ENCODE results near the gene IQGAP2.

IQGAP2 gene

DNA sequence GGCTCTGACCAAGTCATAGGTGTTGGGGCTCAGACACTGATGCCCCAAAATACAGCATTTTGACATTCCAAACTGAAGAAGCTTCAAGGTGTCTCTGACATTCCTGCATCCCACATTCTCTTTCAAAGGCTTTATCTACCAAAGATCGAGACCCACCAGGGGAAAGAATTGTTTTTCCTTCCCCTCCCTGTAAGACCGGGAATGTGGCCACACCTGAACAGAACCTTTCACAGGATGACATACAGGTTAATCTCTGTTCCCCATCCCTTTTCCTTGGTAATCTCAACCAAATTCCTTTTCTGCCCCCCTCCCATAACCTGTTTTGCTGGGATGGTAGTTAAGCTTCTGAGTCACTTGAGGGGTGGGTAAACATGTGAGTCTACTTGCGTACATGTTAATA, 72.3 kb downstream of the IQGAP2 start:
- no peak for DNase-seq (ENCODE audit: low read depth, low spot score)

GRCh38 chr5:76475936-76476335, 72.9 kb downstream of the IQGAP2 start:
- DNase-seq (ENCODE audit: low read depth, low spot score) = no peak

DNA sequence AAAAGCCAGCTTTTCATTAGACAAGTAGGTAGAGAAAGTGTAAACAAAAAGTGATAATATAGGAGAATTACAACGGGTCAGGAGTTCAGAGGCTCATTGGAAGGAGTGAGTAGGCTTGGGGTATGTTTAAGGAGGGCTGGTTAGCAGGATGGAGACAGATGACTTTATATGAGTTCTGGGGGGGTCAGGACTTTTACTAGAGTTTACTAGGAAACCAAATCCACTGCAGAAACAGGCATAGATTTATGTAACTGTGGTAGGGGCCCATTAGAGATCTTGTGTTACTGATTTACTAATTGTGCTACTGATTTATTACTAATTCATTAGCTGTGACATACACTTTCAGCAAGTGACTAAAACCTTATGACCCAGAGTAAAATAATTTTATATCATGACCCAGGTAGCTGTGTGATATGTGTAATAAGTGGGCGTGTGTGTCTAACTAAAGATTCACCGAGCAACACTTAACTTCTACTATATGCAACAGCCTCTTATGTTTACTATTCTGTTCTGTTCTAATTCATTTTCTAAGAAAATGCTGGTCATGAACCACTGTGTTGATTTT, 73.5 kb downstream of the IQGAP2 start:
- DNase-seq (ENCODE audit: low read depth, low spot score) = no peak

- DNase-seq (ENCODE audit: low read depth, low spot score) = no peak
Observed at GRCh38 chr5:76477061-76477460, 74.0 kb downstream of the IQGAP2 start.

GRCh38 chr5:76477571-76477970, 74.5 kb downstream of the IQGAP2 start:
- no peak for DNase-seq (ENCODE audit: low read depth, low spot score)

DNA sequence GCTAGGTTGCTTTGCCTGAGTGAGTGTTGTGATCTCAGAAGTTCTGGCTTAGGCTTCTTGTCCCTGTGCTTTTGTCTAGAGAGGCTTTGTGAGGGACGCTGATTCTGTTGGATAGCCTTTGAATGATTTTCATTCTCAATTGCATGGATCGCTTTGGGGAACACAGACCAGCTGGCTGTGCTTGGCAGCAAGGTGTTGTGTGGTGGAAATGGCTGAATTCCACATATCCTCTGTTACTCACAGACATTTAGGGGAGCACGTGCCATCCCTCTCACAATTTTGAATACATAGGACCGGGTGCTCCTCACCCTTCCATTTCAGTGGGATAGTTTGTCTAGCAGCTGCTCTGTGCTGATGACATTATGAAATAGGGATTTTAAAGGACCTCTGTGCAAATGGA, 76.2 kb downstream of the IQGAP2 start:
- DNase-seq (ENCODE audit: low read depth, low spot score) = no peak

- DNase-seq (ENCODE audit: low read depth, low spot score) = no peak
Observed at GRCh38 chr5:76479973-76480667, 77.0 kb downstream of the IQGAP2 start.

DNA sequence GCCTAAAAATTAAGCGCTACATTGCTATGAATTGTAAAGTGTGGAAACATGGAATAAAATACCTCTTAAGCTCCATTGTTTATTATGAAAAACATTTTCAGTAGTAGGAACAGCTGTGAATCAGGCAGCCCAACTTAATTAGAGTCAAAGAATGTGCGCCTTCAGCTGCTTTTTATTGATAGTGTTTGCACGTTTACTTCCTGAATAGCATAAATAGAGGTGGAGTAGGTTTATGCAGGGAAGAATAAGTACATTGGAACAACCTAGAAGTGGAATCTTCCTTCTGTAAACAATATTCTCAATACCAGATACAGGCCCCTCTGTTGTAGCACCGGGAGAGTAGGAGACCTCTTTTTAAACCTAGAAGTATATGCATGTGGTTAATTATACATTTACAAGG, 79.9 kb downstream of the IQGAP2 start:
- DNase-seq (ENCODE audit: low read depth, low spot score) = no peak

DNA sequence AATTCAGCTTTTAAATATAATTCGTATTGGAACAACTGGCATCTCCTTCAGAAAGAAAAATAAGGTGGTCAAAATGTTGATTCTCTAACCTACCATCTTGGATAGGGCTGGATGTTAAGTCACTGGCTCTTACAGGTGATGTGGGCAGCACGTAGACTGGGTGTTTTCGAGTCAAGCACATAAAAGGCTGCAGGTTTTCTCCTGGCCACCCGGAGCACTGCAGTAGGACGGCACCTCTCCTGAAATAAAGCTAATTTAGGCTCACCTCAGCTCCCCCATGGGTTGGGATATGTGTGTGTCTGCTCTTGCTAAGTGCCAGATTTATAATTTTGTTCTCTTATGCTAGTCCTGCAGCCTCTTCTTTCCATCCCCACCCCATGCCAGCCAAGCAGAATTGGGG, 80.3 kb downstream of the IQGAP2 start:
- no peak for DNase-seq (ENCODE audit: low read depth, low spot score)

DNA sequence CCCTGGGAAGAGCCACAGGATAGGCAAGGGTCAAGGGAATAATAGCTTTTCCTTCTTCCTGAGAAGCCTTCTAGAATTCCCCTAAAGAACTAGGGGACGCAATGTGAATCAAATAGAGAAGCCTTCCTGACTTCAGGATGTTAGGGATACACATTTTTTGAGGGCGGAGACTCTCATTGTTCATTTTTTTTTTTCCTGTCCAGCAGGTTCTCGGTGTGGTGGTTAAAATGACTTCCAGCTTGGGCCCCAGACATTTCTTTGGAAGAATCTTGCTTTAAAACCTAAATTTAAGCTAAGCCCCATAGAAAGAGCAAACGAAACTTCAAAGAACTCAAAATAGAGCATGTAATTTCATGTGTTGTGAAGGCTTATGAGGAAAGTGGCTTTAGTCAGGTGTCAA, 80.8 kb downstream of the IQGAP2 start:
- DNase-seq (ENCODE audit: low read depth, low spot score) = no peak

GRCh38 chr5:76485511-76485910, 82.4 kb downstream of the IQGAP2 start:
- no peak for DNase-seq (ENCODE audit: low read depth, low spot score)

GRCh38 chr5:76487386-76487785, 84.3 kb downstream of the IQGAP2 start:
- no peak for DNase-seq (ENCODE audit: low read depth, low spot score)

DNA sequence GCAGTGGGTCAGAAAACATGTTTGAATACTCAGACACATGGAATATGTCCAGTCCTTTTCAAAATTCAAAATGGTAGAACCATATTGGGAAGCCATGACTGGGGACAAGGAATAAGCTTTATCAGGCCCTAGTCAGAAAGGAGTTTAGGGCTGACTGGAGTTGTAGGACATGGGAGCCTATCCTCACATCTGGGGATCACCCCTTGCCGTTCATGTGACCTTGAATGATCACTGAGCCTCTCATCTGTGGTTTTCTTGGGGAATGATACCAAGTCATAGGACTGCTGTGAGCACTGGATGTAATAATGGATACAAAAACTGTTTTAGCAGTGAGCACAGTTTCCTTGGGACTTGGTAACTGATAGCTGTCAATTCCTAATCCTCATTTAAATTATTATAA, 84.7 kb downstream of the IQGAP2 start:
- no peak for DNase-seq (ENCODE audit: low read depth, low spot score)

DNA sequence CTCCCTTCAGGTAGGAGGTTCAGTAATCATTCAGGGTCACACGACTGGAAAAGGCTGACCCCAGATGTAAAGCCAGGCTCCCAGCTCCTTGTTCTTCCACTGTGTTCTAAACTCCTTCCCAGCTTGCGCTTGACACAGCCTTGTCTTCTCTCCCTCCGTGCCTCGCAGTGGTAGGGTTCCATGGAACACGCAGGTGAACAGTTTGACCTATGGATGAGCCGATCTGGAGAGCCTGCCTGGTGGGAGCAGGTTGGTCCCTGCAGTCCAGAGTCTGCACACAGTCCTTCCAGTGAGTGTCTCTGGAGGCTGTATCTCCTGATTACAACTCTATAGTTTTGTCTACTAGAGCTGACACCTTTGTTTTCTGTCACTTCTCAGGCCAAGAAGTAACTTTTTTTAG, 85.9 kb downstream of the IQGAP2 start:
- DNase-seq (ENCODE audit: low read depth, low spot score) = no peak

- DNase-seq (ENCODE audit: low read depth, low spot score) = no peak
Observed at GRCh38 chr5:76489877-76490688, 87.0 kb downstream of the IQGAP2 start.

DNA sequence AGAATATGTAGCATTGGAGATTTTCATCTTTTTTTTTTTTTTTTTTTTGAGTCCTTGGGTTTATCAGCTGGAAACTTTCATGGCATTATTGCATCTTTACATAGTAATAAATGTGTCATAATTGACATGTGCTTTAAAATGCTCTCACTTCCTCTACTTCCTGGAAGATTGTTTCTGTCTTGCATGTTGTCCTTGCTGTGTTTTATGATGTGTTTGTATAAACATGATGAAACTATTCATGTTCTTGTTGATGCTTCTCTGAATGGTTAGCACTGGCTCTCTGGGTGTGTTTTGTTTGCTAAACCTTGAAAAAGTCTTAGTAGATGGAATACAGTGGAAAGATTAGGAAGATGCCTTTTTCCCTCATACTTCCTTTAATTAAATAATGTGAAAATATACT, 87.9 kb downstream of the IQGAP2 start:
- no peak for DNase-seq (ENCODE audit: low read depth, low spot score)

- DNase-seq (ENCODE audit: low read depth, low spot score) = no peak
Observed at GRCh38 chr5:76492819-76493189, 89.7 kb downstream of the IQGAP2 start.

- no peak for DNase-seq (ENCODE audit: low read depth, low spot score)
Observed at GRCh38 chr5:76493190-76493837, 90.2 kb downstream of the IQGAP2 start.

- no peak for DNase-seq (ENCODE audit: low read depth, low spot score)
Observed at GRCh38 chr5:76494201-76494600, 91.1 kb downstream of the IQGAP2 start.

DNA sequence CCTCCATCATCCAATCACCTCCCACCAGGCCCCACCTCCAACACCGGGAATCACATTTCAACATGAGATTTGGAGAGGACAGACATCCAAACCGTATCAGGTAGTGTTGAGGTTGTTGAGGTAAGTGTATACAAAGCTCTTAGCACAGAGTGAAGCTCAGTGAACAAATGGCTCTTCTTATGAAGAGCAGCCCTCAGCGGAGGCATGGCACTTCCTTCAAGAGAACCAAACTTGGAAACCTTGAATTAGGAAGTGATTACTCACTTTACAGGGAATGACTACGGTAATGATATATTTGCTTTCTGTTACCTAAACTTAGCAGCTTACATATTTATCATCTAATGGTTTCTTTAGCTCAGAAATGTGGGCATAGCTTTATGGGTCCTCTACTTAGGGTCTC, 92.8 kb downstream of the IQGAP2 start:
- no peak for DNase-seq (ENCODE audit: low read depth, low spot score)

- no peak for DNase-seq (ENCODE audit: low read depth, low spot score)
Observed at GRCh38 chr5:76497065-76497460, 94.0 kb downstream of the IQGAP2 start.

- no peak for DNase-seq (ENCODE audit: low read depth, low spot score)
Observed at GRCh38 chr5:76497986-76498717, 95.1 kb downstream of the IQGAP2 start.

All from activated CD4-positive, CD25-positive, alpha-beta regulatory T cell treated with anti-CD3 and anti-CD28 coated beads, Interleukin-2, amount 50 U/mL, for 16 hours (primary cell).